ENCODE results near the gene PHAF1. TPM values are rescaled to one million over a fixed set of nuclear protein-coding genes. Genes with fewer than 3 reads are reported as not detected.

The PHAF1 gene
- total and polyA plus RNA-seq, 9 of the 15 experiments (the other 6 are each of a cell fraction or from before 2014, with no cell fraction given): 5.1 to 25.4 (median 13.8) TPM

DNA sequence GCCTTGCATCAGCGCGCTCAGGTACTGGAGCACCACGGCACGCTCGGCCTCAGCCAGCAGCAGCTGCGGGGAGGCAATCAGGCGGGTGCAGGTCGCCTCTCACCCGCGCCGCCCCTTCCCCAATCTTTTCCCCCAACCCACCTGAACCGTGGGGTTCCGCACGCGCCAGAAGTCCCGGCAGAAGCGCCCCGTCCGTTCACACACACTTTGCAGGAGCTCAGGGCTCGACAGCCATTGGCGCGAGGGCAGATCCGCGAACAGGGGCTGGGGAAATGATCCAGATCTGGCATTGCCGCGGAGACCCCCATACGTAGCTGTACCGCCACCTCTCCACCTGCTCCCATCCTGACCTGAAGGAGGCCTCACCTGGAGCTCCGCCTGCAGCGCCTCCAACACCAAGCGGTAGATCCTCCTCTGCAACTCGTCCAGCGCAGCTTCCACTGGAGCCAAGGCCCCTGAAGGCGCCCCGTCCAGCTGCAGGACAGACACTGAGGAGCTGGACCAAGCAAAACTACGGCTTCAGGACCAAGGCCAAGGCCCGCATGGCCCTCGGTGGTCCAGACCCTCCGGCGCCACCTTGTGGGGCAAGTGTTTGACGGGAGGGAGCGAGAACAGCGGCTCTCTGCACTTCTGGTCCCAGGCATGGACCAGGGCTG, 75.4 kb downstream of the PHAF1 start:
- intact Hi-C loops (cut with micrococcal nuclease) (loop anchor here (10.0 kb wide), 2 partner anchors 170 to 230 kb away; no protein-coding TSS in a partner anchor), in situ Hi-C loops (cut with MboI) (no loop called here)
- Histone ChIP-seq H3K27me3 (ENCODE audit: control insufficient read depth in 2 of 2, insufficient read depth in 2 of 2, low read length in 2 of 2) (no peaks in the 10 kb centered on the region), H2AFZ (ENCODE audit: low read depth, low read length) (no peak overlapping the region), H3K9me3 (replicated peaks; ENCODE audit: control insufficient read depth, insufficient read depth, low read depth, low read length) (no peaks in the 10 kb centered on the region), H3K4me3 (no peak overlapping the region), H3K9ac (ENCODE audit: insufficient read depth in 1 of 2, low read depth in 2 of 2, low read length in 2 of 2) (no peak overlapping the region), H4K20me1 (replicated peaks; ENCODE audit: control insufficient read depth, insufficient read depth, low read length) (peaks cover 11% of the 10 kb centered on the region), H3K79me2 (ENCODE audit: control insufficient read depth, insufficient read depth, low read length) (peaks cover 14% of the 10 kb centered on the region), H3K27ac (ENCODE audit: extremely low read depth, low read depth, low read length) (no peak overlapping the region), H3K36me3 (ENCODE audit: control insufficient read depth, insufficient read depth, low read length) (no peaks in the 10 kb centered on the region), H3K9me1 (ENCODE audit: control insufficient read depth, insufficient read depth, low read length) (no peaks in the 10 kb centered on the region), H3K4me1 (replicated peaks in 1 of 2; ENCODE audit: control insufficient read depth in 2 of 2, insufficient read depth in 2 of 2, low read length in 2 of 2) (peaks cover 19 to 47% of the 10 kb centered on the region in 2 experiments), H3K4me2 (ENCODE audit: insufficient read depth, low read length) (no peak overlapping the region; the same call in 1 of the 2 replicates)
- DNase-seq (ENCODE audit: extremely low read depth in 1 of 4, low spot score in 3 of 4): peak; percentile 65 to 94 (median 74)
- ChIA-PET POLR2A (interaction anchor here (0.5 to 1.3 kb wide), 6 partner anchors 9 to 276 kb away, joined by 3 to 4 read pairs (median 3); no protein-coding TSS in a partner anchor), CTCF (ENCODE audit: low intra/inter-chr PET ratio) (interaction anchor here (0.6 to 1.4 kb wide), 6 partner anchors 26 to 206 kb away, joined by 3 to 7 read pairs (median 4); partner anchors contain the start of gene FHOD1)
- 44% methylated on average over 36 of the region's 43 CpGs for WGBS (ENCODE audit: insufficient coverage, low coverage, missing lambda C conversion rate)
- BruUV-seq (replicated peaks): no TSS peak
- ATAC-seq: peak; percentile 82
- peak; percentile 95 for FAIRE-seq
- TF ChIP-seq PHB (CRISPR knock-in tag; IDR thresholded peaks at IDR 0.05) (no peak), ESRRA (IDR thresholded peaks at IDR 0.05; ENCODE audit: borderline replicate concordance, low read depth) (peak; percentile 55; the same call in 1 of the 2 replicates), NCOA1 (IDR thresholded peaks at IDR 0.05; ENCODE audit: low read depth) (peak; percentile 84; the same call in 1 of the 2 replicates), POLR2A (conservative IDR thresholded peaks at IDR 0.05) (no peak), ZNF57 (CRISPR knock-in tag; IDR thresholded peaks at IDR 0.05) (no peak), MAZ (CRISPR knock-in tag; conservative IDR thresholded peaks at IDR 0.05 in 1 of 2, IDR thresholded peaks at IDR 0.05 in 1 of 2) (peak in 1 of 2 experiments; percentile 97; a peak in 2 of 4 replicates)
- TF ChIP-seq, protein P1, sequence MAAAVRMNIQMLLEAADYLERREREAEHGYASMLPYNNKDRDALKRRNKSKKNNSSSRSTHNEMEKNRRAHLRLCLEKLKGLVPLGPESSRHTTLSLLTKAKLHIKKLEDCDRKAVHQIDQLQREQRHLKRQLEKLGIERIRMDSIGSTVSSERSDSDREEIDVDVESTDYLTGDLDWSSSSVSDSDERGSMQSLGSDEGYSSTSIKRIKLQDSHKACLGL (CRISPR knock-in tag; IDR thresholded peaks at IDR 0.05; ENCODE audit: borderline replicate concordance, poor library complexity, severe bottlenecking): peak; percentile 63
- TF ChIP-seq, protein P2, sequence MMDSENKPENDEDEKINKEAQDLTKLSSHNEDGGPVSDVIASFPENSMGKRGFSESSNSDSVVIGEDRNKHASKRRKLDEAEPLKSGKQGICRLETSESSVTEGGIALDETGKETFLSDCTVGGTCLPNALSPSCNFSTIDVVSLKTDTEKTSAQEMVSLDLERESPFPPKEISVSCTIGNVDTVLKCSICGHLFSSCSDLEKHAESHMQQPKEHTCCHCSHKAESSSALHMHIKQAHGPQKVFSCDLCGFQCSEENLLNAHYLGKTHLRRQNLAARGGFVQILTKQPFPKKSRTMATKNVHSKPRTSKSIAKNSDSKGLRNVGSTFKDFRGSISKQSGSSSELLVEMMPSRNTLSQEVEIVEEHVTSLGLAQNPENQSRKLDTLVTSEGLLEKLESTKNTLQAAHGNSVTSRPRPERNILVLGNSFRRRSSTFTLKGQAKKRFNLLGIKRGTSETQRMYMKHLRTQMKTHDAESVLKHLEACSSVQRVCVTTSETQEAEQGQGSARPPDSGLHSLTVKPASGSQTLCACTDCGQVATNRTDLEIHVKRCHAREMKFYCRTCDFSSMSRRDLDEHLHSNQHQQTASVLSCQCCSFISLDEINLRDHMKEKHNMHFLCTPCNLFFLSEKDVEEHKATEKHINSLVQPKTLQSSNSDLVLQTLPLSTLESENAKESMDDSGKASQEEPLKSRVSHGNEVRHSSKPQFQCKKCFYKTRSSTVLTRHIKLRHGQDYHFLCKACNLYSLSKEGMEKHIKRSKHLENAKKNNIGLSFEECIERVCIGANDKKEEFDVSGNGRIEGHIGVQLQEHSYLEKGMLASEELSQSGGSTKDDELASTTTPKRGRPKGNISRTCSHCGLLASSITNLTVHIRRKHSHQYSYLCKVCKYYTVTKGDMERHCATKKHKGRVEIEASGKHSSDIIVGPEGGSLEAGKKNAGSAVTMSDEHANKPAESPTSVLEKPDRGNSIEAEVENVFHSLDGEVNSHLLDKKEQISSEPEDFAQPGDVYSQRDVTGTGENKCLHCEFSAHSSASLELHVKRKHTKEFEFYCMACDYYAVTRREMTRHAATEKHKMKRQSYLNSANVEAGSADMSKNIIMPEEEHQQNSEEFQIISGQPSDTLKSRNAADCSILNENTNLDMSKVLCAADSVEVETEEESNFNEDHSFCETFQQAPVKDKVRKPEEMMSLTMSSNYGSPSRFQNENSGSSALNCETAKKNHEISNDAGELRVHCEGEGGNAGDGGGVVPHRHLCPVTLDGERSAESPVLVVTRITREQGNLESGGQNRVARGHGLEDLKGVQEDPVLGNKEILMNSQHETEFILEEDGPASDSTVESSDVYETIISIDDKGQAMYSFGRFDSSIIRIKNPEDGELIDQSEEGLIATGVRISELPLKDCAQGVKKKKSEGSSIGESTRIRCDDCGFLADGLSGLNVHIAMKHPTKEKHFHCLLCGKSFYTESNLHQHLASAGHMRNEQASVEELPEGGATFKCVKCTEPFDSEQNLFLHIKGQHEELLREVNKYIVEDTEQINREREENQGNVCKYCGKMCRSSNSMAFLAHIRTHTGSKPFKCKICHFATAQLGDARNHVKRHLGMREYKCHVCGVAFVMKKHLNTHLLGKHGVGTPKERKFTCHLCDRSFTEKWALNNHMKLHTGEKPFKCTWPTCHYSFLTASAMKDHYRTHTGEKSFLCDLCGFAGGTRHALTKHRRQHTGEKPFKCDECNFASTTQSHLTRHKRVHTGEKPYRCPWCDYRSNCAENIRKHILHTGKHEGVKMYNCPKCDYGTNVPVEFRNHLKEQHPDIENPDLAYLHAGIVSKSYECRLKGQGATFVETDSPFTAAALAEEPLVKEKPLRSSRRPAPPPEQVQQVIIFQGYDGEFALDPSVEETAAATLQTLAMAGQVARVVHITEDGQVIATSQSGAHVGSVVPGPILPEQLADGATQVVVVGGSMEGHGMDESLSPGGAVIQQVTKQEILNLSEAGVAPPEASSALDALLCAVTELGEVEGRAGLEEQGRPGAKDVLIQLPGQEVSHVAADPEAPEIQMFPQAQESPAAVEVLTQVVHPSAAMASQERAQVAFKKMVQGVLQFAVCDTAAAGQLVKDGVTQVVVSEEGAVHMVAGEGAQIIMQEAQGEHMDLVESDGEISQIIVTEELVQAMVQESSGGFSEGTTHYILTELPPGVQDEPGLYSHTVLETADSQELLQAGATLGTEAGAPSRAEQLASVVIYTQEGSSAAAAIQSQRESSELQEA (IDR thresholded peaks at IDR 0.05; ENCODE audit: low read depth): no peak
- TF ChIP-seq, protein P3, sequence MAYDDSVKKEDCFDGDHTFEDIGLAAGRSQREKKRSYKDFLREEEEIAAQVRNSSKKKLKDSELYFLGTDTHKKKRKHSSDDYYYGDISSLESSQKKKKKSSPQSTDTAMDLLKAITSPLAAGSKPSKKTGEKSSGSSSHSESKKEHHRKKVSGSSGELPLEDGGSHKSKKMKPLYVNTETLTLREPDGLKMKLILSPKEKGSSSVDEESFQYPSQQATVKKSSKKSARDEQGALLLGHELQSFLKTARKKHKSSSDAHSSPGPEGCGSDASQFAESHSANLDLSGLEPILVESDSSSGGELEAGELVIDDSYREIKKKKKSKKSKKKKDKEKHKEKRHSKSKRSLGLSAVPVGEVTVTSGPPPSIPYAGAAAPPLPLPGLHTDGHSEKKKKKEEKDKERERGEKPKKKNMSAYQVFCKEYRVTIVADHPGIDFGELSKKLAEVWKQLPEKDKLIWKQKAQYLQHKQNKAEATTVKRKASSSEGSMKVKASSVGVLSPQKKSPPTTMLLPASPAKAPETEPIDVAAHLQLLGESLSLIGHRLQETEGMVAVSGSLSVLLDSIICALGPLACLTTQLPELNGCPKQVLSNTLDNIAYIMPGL (CRISPR knock-in tag; IDR thresholded peaks at IDR 0.05): peak; percentile 96; the same call in 1 of the 2 replicates
- TF ChIP-seq, protein P4, sequence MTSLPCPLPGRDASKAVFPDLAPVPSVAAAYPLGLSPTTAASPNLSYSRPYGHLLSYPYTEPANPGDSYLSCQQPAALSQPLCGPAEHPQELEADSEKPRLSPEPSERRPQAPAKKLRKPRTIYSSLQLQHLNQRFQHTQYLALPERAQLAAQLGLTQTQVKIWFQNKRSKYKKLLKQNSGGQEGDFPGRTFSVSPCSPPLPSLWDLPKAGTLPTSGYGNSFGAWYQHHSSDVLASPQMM (CRISPR knock-in tag; IDR thresholded peaks at IDR 0.05): no peak

Measured in K562 (cell line).